ENCODE measurements around the gene SLC39A13.

SLC39A13 gene

DNA sequence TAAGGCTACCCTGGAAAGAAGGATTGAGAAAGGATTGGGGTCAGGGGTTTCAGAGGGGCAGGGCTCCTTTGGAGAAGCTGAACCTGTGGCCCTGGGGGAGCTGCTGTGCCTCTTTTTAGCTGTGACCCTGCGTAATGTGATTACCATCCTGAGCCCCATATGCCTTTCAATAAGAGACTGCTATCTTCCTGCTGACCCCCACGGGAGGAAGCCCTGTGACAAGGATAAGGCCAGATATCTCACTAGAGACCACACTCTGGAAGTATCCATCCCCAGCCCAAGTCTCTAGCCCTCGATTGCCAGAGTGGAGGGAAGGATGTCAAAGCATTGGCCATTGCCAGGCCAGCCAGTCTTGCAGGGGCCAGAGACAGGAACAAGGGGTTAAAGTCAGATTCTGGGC, 4.8 kb upstream of the SLC39A13 start:
- no peak for DNase-seq

DNA sequence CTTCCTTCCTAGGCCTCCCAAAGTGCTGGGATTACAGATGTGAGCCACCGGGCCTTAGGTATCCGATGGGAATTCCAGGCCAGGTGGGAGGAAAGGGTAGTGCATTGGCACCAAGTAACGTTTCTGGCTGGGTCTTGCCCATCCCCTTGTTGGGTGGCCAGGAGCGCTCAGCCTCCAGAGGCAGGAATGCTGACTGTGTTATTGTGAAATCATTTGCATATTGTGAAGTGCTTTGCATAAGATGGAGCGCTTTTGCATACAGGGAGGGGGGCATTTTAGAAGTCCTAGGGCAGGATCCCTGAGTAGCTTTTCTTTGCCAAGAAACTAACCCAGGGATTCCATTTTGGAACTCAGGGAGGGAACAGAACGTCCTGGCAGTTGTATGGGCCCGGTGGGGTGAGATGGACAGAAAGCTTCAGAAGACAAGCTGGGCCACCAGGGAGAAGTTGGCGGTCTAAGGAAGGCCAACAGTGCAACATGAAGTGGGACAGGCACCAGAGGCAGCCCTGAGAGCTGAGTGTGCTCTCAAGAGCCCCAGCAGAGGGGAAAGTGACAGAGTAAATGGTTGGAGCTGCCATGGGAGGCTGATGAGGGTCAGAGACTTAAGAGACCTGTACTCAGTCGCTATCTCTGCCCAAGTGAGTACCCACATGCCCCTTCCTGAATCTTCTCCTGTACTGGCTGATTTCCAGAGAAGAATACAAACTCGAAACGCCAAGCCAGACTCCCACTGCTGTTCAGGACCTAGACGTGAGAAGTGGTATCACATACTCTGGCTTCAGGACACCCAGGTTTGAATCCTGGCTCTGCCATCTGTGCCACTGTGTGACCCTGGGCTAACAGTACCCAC, 1.3 kb upstream of the SLC39A13 start:
- DNase-seq = peak in 3 of 4 experiments; percentile 47 to 65 (median 61)

DNA sequence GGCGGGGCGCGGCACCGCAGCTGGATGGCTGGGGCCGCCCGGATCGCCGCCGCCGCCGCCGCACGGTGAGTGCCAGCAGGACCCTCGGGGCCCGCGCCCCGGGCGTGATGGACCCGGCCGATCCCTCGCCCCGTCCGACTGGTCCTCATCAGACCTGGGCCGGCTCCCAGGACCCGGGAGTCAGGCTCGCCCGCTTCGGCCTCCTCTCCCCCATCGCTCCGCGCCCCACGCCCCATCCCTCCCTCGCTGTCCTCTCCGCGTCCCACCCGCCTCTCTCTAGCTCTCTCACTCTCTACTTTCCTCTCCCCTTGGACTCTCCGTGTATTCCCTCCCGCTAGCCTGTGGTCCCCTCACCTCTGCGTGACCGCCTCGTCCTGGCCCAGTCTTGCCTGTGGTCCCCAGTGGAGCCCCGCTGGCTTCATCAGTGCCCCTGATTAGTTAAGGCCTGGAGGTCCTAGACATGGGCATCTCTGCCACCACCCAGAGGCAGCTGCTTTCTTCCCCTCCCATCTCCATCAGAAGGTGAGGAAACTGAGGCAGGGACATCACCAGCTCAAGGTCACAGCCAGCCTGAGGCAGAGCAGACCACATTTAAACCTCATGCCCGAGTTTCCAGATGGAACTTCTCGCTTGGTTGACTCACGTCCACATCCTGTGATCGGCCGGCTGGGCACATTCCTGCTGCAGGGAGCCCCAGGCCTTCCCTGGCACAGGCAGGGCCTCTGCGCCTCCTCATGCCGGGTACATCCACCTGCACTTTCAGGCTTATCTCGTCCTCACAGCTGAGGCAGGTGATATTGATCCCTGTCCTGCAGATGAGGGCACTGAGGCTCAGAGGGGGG, 429 bp downstream of the SLC39A13 start:
- DNase-seq = peak in 3 of 4 experiments; percentile 46 to 53 (median 53)

DNA sequence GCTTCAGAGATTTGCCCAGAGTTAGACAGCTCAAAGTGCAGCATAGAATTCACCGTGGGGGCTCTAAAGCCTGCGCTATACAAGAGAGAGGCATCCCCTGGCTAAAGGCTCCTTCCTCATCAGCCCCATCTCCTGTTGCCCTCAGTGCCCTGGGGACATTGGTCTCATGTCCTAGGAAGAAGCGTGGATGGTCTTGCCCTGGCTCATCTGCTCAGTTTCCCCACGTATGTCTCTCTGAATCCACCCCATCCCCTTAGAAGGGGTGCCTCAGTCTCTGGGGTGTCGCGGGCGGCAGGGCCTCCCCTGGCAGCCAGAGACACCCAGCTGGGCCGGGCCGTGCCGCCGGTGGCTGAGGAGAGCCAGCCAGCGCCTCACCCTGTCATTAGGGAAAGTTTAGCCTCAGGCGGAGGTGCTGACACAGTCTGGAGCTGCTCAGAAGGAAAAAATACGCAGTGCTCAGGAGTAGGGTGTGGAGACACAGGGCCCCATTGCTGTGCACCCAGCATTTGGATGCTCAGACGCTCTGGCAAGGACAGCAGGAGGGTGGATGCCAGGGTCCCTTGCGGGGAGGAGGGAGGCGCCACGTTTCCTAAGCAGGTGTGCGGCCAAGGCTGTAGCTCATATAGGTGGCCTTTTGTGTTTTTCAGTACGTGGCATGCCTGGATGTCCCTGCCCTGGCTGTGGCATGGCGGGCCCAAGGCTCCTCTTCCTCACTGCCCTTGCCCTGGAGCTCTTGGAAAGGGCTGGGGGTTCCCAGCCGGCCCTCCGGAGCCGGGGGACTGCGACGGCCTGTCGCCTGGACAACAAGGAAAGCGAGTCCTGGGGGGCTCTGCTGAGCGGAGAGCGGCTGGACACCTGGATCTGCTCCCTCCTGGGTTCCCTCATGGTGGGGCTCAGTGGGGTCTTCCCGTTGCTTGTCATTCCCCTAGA, 1.3 kb downstream of the SLC39A13 start:
- DNase-seq = no peak

DNA sequence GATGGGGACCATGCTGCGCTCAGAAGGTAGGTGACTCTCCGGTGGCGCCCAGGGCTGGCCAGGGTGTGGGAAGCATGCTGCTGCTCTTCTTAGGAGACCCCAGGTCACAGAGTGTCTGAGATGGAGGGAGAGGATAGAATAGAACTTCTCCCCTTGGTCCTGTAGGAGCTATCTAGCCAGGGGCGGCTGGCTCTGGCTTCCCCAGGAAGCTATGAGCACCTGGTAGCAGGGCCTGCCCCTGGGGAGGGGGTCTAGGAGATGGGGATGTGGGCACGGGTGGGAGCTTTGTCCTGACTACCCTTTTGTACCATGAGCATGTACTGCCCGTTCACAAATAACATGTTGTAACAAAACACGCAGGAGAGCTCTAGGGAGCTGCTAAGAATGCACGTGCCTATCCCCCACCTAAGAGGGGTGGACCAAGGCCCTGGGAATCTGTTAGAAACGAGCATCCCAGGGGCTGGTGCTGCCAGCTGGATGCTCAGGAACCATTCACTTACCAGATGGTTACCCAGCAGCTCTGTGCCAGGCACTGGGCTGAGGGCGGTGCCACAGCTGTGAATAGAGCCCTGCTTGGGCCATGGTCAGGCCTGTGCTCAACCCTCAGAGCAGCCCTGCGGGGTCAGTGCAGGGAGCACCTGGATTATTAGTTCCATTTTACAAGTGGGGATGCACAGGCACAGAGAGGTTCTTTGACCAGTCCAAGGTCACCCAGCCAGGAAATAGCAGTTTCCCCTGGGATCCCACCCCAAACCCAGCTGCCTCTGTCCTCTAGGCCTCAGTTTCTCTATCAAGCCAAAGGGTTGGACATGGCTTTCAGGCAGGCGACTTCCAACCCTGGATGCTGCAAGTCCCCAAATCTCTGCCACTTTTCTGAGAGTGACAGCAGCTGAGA, 2.2 kb downstream of the SLC39A13 start:
- DNase-seq = no peak

DNA sequence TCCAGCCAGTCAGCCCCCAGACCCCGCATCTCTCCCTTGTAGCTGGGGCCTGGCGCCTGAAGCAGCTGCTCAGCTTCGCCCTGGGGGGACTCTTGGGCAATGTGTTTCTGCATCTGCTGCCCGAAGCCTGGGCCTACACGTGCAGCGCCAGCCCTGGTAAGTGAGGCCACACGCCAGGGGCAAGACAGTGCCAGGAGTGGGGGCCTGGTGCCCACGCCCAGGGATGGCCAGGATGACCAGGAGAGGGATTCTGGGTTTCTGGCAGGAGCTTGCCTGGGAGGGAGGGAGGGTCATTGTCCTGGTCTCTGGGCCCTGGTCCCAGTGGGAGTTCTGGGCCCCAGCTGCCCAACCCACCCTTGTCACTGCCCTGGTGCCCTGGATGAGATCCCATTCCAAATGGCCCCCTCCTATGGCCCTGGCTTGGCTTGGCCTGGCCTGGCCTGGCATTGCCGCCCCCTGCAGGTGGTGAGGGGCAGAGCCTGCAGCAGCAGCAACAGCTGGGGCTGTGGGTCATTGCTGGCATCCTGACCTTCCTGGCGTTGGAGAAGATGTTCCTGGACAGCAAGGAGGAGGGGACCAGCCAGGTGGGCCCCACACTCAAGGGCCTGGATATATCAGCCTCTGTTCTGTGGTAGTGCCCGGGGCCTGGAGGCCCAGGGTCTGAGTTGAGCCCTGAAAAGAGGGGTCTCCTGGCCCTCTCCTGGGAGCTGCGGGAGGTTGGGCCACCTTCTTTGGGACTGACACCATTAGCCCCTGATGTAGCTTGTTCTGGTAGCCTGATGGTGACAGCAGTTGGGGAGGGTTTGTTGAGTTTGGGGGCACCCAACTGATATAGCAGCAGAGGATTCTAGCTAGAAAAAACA, 3.7 kb downstream of the SLC39A13 start:
- peak; percentile 71 to 89 (median 81) for DNase-seq

DNA sequence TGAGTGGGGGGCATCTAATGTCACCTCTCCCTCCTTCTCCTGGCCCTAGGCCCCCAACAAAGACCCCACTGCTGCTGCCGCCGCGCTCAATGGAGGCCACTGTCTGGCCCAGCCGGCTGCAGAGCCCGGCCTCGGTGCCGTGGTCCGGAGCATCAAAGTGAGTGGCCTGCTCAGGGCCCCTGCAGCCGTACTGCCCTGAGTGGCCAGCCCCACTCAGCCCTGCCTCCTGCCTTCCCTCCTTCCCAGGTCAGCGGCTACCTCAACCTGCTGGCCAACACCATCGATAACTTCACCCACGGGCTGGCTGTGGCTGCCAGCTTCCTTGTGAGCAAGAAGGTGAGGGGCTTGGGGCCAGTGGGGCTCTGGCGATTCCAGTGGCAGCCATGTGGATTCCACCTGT, 5.0 kb downstream of the SLC39A13 start:
- no peak for DNase-seq

DNA sequence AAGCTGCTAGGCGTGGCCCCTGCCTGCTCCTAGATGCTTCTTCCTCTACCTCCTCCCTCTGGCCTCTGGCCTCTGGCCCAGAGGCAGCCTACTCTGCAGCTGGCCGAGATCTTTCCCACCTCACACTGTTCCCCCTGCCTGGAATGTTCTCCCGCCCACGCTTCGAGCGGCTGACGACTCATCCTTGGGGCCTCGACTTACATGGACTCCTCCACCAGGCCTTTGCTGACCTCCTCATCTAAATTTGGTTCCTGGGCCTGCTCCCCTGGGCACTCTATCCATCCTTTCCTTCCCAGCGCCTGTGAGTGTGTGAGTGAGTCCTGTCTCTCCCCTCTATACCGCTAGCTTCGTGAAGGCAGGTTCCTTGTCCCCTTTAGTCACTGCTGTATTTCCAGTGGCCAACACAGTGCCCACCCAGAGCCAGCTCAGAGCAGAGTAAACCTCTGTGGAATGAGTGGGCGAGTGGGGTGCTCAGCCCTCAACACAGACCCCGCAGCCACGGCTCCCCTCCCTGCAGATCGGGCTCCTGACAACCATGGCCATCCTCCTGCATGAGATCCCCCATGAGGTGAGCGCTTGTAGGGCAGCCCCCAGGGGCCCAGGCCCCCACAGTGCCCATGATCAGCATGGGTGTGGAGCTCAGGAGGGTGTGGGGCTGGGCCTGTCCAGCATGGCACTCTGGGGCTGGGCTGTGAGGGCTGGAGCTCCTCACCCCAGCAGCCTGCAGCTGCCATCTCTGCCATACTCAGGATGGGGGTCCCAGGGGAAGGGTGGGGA, 5.7 kb downstream of the SLC39A13 start:
- DNase-seq = no peak

DNA sequence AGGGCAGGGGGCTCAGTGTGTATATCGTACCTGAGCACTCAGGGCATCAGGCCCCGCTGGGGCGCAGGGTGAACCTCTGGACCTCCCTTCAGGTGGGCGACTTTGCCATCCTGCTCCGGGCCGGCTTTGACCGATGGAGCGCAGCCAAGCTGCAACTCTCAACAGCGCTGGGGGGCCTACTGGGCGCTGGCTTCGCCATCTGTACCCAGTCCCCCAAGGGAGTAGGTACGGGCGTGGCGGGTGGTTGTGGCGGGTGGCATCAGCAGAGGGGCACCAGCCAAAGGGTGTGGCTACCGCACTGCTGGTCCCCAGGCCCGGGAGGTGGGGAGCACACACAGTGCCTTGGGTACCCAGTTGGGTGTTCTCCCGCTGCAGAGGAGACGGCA, 6.3 kb downstream of the SLC39A13 start:
- DNase-seq = no peak

DNA sequence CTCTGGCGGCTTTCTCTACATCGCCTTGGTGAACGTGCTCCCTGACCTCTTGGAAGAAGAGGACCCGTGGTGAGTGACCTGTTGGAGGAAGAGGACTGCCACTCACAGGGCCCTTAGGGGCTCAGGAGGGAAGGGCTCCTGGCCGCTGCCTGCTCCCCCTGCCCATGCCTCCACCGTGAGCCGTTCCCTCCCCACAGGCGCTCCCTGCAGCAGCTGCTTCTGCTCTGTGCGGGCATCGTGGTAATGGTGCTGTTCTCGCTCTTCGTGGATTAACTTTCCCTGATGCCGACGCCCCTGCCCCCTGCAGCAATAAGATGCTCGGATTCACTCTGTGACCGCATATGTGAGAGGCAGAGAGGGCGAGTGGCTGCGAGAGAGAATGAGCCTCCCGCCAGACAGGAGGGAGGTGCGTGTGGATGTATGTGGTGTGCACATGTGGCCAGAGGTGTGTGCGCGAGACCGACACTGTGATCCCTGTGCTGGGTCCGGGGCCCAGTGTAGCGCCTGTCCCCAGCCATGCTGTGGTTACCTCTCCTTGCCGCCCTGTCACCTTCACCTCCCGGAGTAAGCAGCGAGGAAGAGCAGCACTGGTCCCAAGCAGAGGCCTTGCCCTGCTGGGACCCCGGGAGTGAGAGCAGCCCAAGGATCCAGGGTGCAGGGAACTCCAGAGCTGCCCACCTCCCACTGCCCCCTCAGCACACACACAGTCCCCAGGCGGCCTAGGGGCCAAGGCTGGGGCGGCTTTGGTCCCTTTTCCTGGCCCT, 6.9 kb downstream of the SLC39A13 start:
- DNase-seq = no peak

DNA sequence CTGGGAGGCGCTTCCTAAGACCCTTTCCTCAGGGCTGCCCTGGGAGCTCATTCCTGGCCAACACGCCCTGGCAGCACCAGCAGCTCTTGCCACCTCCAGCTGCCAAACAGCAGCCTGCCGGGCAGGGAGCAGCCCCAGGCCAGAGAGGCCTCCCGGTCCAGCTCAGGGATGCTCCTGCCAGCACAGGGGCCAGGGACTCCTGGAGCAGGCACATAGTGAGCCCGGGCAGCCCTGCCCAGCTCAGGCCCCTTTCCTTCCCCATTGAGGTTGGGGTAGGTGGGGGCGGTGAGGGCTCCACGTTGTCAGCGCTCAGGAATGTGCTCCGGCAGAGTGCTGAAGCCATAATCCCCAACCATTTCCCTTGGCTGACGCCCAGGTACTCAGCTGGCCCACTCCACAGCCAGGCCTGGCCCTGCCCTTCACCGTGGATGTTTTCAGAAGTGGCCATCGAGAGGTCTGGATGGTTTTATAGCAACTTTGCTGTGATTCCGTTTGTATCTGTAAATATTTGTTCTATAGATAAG, 7.6 kb downstream of the SLC39A13 start:
- no peak for DNase-seq

DNA sequence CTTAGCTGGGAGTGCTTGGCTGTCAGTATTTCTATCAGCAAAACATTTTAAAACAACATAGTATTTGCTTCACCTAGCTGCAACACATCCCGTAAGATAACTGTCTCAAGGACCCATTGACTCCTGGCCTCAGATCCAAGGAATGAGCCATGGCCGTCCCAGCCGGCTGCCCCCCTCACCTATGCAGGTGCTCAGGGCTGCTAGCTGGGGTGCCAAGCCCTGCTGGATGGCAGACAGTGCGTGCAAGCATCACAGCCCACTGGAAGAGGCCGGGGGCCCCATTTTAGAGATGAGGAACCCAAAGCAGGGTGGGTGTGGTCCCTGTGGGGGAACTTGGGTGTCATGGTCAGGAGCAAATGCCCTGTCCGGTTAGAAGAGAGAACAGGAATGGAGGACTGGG, 9.3 kb downstream of the SLC39A13 start:
- no peak for DNase-seq

DNA sequence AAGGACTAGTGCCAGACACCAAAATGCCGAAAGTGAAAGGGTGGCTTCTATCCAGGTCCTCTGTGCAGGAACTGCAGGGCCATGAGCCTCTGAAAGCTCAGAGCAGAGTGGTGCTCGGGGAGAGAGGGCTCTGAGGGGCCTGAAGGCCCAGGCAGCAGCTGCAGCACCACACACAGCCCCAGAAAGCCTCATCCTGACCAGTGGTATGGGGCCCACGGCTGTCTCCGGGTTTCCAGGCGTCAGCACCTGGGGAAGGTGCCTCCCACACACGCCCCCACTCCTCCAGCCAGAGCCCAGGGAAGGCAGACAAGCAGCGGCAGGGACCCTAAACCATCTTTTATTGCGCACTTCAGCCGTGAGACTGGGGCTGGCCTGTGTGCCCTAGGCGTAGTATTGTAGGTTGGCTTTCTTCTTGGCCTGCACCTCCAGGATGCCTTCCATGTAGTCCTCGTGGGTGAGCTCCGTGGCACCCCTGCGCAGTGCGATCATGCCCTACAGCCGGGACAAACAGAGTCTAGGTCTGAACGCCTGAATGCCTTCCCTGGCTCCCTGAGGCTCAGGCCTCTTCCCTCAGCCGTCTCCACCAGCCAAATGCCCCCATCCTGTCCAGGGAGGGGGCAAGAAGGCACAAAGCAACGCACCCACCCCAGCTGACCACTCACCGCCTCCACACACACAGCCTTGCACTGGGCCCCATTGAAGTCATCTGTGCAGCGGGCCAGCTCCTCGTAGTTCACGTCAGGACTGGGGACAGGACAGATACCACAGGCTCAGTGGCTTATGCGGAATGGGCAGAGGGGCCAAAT, 10.3 kb downstream of the SLC39A13 start:
- no peak for DNase-seq

DNA sequence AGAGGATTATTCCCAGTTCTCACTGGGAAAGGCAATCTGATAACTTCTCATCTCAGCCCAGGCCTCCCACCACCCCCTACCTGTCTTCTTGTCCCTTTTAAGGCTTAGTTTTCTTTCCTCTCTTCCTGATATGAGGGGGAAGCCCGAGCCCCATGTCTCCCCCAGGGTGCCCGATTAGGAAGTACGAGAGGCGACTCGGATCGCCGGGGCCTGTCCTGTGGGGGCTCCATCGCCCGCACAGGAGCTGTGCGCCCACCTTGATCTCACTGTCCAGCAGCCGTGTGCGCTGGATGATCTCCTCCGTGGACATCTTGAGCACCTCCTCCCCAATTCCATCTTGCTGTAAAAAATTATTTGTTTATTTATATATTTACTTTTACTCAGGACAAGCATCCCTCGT, 17.2 kb downstream of the SLC39A13 start:
- DNase-seq = peak in 2 of 4 experiments; percentile 22 to 32

DNA sequence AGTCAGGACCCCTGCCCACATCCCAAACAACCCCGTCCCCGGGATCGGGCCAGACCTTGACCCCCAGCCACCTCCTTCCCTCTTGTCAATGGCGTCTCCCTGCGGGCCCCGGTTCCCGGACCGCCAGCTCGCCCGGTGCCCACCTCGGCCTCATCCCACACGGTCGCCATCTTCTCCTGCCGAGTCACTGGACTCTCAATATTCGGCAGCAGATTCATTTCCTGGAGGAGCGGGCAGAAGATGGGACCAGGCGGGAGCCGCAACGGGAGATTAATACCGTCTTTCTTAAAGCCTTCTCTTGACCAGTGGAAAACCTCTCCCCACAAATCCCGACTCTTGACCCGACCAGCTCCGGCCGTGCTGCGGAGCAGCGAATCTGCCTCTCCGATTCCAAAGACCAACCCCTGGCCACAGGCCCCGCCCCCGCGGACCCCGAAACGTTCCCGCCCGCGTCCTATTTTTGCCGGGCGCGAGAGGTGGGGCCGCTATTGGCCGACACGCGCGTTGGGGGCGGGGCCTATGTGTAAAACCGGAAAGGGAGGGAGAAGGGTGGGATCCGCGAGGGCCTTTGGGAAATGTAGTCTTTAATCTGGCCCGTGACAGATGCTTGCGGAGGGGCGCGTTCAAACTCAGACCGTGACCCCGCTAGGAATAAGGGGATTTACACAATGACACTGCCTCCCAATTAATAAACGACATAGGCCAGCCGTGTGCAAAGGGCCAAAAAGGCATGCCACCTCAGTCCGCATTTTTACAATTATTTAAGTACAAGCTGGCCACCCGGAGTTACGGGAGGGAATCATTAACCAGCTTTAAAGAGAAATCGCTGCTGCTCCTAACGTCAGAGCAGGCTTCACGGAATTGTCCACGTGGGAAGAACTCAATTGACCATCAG, 17.9 kb downstream of the SLC39A13 start, which contains the start of gene PSMC3:
TSS of gene PSMC3 (minus strand) at position 378 of the 895 bp plus-strand sequence. CDS start at position 218, 160 bp downstream.
- DNase-seq = peak; percentile 99 to 100 (median 100)

DNA sequence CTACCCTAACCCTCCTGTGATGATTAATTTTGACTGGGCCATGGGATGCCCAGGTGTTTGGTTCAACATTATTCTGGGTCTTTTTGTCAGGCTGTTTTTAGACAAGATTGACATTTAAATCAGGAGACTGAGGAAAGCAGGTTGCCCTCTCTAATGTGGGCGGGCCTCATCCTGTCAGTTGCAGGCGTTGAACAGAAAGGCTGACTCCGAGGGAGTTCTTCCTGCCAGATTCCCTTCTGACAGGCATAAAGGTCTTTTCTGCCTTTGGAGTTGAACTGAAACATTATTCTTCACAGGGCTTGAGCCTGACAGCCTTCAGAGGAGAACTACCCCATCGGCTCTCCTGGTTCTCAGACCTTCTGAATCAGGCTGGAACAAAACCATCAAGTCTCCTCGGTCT, 22.1 kb downstream of the SLC39A13 start:
- DNase-seq = no peak
